Measurements from ENCODE around the gene CFAP61. TPM values are rescaled to one million over a fixed set of nuclear protein-coding genes. Genes with fewer than 3 reads are reported as not detected.

CFAP61 gene
- total RNA-seq, 1 donor, result not detected

DNA sequence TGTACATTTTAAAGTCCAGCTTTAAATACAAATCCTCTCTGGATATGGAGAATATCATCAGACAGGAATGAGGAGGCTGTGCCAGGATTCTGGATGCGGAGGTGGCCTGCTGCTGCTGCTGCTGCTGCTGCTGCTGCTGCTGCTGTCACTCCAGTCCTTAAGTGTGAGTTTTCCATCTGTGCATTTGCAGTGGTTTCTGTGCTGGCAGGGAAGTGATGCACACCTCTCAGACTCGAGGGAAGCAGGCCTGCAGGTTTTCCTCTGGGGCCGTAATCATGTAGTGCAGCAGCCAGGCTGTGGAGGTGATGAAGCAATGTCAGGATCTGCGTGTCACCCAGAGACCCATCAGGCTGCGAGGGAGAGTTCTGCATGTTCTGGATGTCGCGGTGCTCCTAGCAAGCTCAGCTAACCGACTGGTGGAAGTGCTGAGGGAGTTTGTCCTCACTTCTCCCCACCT, 32.0 kb downstream of the CFAP61 start:
- no peak overlapping the region for H3K4me3 ChIP-seq (ENCODE audit: insufficient read depth, low read length)
- H3K27me3 ChIP-seq (ENCODE audit: insufficient read depth, low read length), result peaks cover 7% of the 10 kb centered on the region
- TF ChIP-seq, protein P1, sequence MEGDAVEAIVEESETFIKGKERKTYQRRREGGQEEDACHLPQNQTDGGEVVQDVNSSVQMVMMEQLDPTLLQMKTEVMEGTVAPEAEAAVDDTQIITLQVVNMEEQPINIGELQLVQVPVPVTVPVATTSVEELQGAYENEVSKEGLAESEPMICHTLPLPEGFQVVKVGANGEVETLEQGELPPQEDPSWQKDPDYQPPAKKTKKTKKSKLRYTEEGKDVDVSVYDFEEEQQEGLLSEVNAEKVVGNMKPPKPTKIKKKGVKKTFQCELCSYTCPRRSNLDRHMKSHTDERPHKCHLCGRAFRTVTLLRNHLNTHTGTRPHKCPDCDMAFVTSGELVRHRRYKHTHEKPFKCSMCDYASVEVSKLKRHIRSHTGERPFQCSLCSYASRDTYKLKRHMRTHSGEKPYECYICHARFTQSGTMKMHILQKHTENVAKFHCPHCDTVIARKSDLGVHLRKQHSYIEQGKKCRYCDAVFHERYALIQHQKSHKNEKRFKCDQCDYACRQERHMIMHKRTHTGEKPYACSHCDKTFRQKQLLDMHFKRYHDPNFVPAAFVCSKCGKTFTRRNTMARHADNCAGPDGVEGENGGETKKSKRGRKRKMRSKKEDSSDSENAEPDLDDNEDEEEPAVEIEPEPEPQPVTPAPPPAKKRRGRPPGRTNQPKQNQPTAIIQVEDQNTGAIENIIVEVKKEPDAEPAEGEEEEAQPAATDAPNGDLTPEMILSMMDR (IDR thresholded peaks at IDR 0.05; ENCODE audit: extremely low read depth, low read depth, low read length), result no peak
- no peaks in the 10 kb centered on the region for H4K20me1 ChIP-seq (ENCODE audit: insufficient read depth, low read length)
- peak overlapping the region; percentile 53 for H3K4me2 ChIP-seq (ENCODE audit: insufficient read depth, low read length)
- H3K36me3 ChIP-seq (ENCODE audit: insufficient read depth, low read length), result no peaks in the 10 kb centered on the region
- no peak overlapping the region for H3K27ac ChIP-seq (ENCODE audit: low read depth, low read length)
- H3K79me2 ChIP-seq (ENCODE audit: insufficient read depth, low read length), result no peaks in the 10 kb centered on the region
- H3K9me3 ChIP-seq (ENCODE audit: low read depth, low read length), result no peaks in the 10 kb centered on the region
- no peak overlapping the region for H2AFZ ChIP-seq (ENCODE audit: low read length)
- no peak for DNase-seq (ENCODE audit: insufficient read length, low spot score, missing footprints)
- no peaks in the 10 kb centered on the region for H3K4me1 ChIP-seq (ENCODE audit: insufficient read depth, low read length)

DNA sequence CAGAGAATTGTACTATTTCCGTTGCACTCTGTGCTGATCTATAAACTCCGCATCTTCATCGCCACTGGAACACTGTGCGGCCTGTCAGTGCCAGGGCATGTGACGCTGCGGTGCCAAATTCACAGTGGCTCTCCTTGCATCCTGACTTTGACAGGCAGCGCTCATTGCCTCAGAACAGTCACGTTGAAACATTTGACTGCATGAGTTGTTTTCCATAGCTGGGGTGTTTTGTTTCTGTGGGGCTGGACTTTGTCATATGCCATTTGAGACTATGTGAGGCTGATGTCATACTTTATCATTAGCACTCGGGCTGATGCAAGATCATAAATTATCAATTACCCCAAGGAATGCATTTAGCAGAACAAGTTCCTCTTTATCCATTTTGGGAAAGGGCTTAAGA, 32.7 kb downstream of the CFAP61 start:
- peaks cover 6% of the 10 kb centered on the region for H3K27me3 ChIP-seq (ENCODE audit: insufficient read depth, low read length)
- H3K27ac ChIP-seq (ENCODE audit: low read depth, low read length), result no peak overlapping the region
- no peaks in the 10 kb centered on the region for H3K79me2 ChIP-seq (ENCODE audit: insufficient read depth, low read length)
- DNase-seq (ENCODE audit: insufficient read length, low spot score, missing footprints), result no peak
- no peak overlapping the region for H3K4me2 ChIP-seq (ENCODE audit: insufficient read depth, low read length)
- H4K20me1 ChIP-seq (ENCODE audit: insufficient read depth, low read length), result no peaks in the 10 kb centered on the region
- no peaks in the 10 kb centered on the region for H3K36me3 ChIP-seq (ENCODE audit: insufficient read depth, low read length)
- H3K4me3 ChIP-seq (ENCODE audit: insufficient read depth, low read length), result no peak overlapping the region
- H2AFZ ChIP-seq (ENCODE audit: low read length), result no peak overlapping the region
- TF ChIP-seq, protein P1 (IDR thresholded peaks at IDR 0.05; ENCODE audit: extremely low read depth, low read depth, low read length), result no peak
- no peaks in the 10 kb centered on the region for H3K4me1 ChIP-seq (ENCODE audit: insufficient read depth, low read length)
- H3K9me3 ChIP-seq (ENCODE audit: low read depth, low read length), result no peaks in the 10 kb centered on the region

DNA sequence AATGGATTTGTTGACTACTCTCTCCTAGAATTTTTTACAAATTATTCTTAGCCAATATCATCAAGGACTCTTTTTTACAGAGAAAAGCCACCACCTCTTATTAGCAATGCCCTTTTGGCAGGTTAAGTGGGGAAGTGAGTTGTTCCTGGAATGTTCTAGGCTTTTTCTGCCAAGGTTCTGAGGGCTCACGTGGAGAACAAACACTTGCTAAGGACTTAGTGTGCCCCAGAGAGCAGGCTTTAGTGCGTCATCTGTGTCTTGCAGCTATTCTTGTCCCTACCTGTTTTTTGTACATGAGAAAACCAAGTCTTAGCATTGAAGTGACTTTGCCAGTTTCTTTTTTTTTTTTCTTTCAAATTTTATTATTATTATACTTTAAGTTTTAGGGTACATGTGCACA, 33.5 kb downstream of the CFAP61 start:
- Histone ChIP-seq H4K20me1 (ENCODE audit: insufficient read depth, low read length) (no peaks in the 10 kb centered on the region), H3K79me2 (ENCODE audit: insufficient read depth, low read length) (no peaks in the 10 kb centered on the region), H3K4me1 (ENCODE audit: insufficient read depth, low read length) (no peaks in the 10 kb centered on the region), H3K27ac (ENCODE audit: low read depth, low read length) (no peak overlapping the region), H3K36me3 (ENCODE audit: insufficient read depth, low read length) (no peaks in the 10 kb centered on the region), H2AFZ (ENCODE audit: low read length) (no peak overlapping the region), H3K9me3 (ENCODE audit: low read depth, low read length) (no peaks in the 10 kb centered on the region), H3K4me2 (ENCODE audit: insufficient read depth, low read length) (no peak overlapping the region), H3K4me3 (ENCODE audit: insufficient read depth, low read length) (no peak overlapping the region), H3K27me3 (ENCODE audit: insufficient read depth, low read length) (peaks cover 4% of the 10 kb centered on the region)
- no peak for DNase-seq (ENCODE audit: insufficient read length, low spot score, missing footprints)
- TF ChIP-seq, protein P1 (IDR thresholded peaks at IDR 0.05; ENCODE audit: extremely low read depth, low read depth, low read length), result no peak

DNA sequence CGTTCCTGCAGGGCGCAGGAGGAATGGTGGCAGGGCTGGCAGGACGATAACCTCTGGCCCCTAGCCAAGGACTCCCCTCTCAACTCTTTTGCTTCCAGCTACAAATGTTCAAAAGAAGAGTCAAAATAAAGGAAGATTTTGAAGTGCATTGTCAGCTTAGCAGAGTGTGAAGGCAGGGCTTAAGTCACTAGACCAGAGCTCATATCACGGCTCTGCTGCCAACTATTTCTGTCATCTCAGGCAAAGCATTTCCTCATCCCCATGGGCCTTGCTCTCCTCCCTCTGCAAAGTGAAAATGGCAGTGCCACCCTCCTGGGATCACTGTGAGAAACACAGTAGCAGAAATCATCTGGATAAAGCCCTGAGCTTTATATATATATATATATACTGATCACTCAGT, 36.7 kb downstream of the CFAP61 start:
- TF ChIP-seq, protein P1 (IDR thresholded peaks at IDR 0.05; ENCODE audit: extremely low read depth, low read depth, low read length), result no peak
- DNase-seq (ENCODE audit: insufficient read length, low spot score, missing footprints), result no peak
- no peaks in the 10 kb centered on the region for H3K9me3 ChIP-seq (ENCODE audit: low read depth, low read length)
- no peaks in the 10 kb centered on the region for H3K4me1 ChIP-seq (ENCODE audit: insufficient read depth, low read length)
- no peaks in the 10 kb centered on the region for H3K79me2 ChIP-seq (ENCODE audit: insufficient read depth, low read length)
- no peak overlapping the region for H3K4me2 ChIP-seq (ENCODE audit: insufficient read depth, low read length)
- H3K4me3 ChIP-seq (ENCODE audit: insufficient read depth, low read length), result no peak overlapping the region
- no peaks in the 10 kb centered on the region for H3K27me3 ChIP-seq (ENCODE audit: insufficient read depth, low read length)
- H3K27ac ChIP-seq (ENCODE audit: low read depth, low read length), result no peak overlapping the region
- H3K36me3 ChIP-seq (ENCODE audit: insufficient read depth, low read length), result no peaks in the 10 kb centered on the region
- no peak overlapping the region for H2AFZ ChIP-seq (ENCODE audit: low read length)
- H4K20me1 ChIP-seq (ENCODE audit: insufficient read depth, low read length), result no peaks in the 10 kb centered on the region

Data from osteoblast (primary cell).